Esophagus squamous epithelium (tissue), 4 donors: ENCODE data around the gene CEP76.

Experiments used
- CTCF ChIP-seq, 6 experiments: fragments of 450-650 bp in 4 of 6; fragments of 200-600 bp in 2 of 6; sonication (generic) in 2 of 6; IDR thresholded peaks; one replicate each; pipeline ENCODE4 v1.5.1; 2016 to 2019; ENCODE audit warnings: antibody characterized with exemption in 6 of 6, mild to moderate bottlenecking in 4 of 6, moderate library complexity in 4 of 6
- POLR2A ChIP-seq, 4 donors: fragments of 450-650 bp; IDR thresholded peaks; one replicate each; pipeline ENCODE4 v1.6.1; 2017; ENCODE audit warnings: antibody characterized with exemption in 4 of 4, mild to moderate bottlenecking in 4 of 4, moderate library complexity in 3 of 4

- TF ChIP-seq CTCF (IDR thresholded peaks at IDR 0.05) (peak; percentile 61 to 95 (median 90)), POLR2A (IDR thresholded peaks at IDR 0.05) (no peak)
Measured at GRCh38 chr18:12659904-12660605, 42.5 kb downstream of the CEP76 start.
